ENCODE measurements around the gene IL27RA. TPM values are rescaled to one million over a fixed set of nuclear protein-coding genes. Genes with fewer than 3 reads are reported as not detected.
"Not testable (repeated sequence)": the region's sequence is repeated elsewhere in the genome, so short reads cannot be mapped to it uniquely, and the experiment has no call there.

IL27RA gene
- total RNA-seq, 1 donor from 2014 or later, result 6.5 TPM

GRCh38 chr19:14006766-14007562 lies 24.6 kb upstream of the IL27RA start:
- H3K4me1 Mint-ChIP-seq, result peaks cover 14% of the 10 kb centered on the region
- H3K27me3 Mint-ChIP-seq (ENCODE audit: low read depth), result no peaks in the 10 kb centered on the region
- no peak for TF ChIP-seq CTCF (IDR thresholded peaks at IDR 0.05; ENCODE audit: unreplicated experiment)
- DNase-seq (ENCODE audit: low spot score in 2 of 2, unreplicated experiment in 2 of 2), result peak; percentile 84 to 93
- H3K9me3 Mint-ChIP-seq, result no peaks in the 10 kb centered on the region
- H3K36me3 Mint-ChIP-seq, result no peaks in the 10 kb centered on the region
- H3K4me3 Mint-ChIP-seq, result peak overlapping the region; percentile 97
- H3K27ac Mint-ChIP-seq, result peak overlapping the region; percentile 99

GRCh38 chr19:14012378-14012915 lies 19.1 kb upstream of the IL27RA start:
- Mint-ChIP-seq H3K27me3 (ENCODE audit: low read depth) (no peaks in the 10 kb centered on the region), H3K27ac (no peak overlapping the region), H3K36me3 (no peaks in the 10 kb centered on the region), H3K4me1 (peaks cover 3% of the 10 kb centered on the region), H3K4me3 (no peak overlapping the region), H3K9me3 (peaks cover 7% of the 10 kb centered on the region)
- TF ChIP-seq CTCF (IDR thresholded peaks at IDR 0.05; ENCODE audit: unreplicated experiment), result no peak
- no peak for DNase-seq (ENCODE audit: low spot score in 2 of 2, unreplicated experiment in 2 of 2)

DNA sequence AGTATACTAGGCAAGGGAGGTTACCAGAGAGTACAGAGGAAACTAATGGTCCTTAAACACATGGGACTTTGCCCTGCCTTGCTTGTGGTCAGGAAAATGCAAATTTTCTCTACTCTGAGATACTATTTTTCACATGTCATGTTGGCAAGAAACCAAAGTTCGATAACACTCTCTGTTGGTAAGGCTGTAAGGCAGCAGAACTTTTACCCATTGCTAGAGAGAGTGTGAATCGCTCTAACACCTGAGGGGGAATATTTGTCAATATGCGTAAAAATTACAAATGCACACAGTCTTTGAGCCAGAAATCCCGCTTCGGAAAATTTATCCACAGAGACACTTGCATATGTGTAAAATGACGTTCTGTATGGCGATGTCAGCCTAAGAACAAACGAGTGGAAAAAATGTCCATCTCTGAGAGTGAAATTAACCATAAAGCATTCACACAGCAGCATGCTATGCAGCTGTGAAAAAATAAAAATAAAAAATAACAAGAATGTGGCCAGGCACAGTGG lies 16.0 kb upstream of the IL27RA start:
- Mint-ChIP-seq H3K9me3 (peaks cover 7% of the 10 kb centered on the region), H3K4me1 (no peaks in the 10 kb centered on the region), H3K4me3 (no peak overlapping the region), H3K27me3 (ENCODE audit: low read depth) (no peaks in the 10 kb centered on the region), H3K36me3 (no peaks in the 10 kb centered on the region), H3K27ac (no peak overlapping the region)
- no peak for TF ChIP-seq CTCF (IDR thresholded peaks at IDR 0.05; ENCODE audit: unreplicated experiment)
- DNase-seq (ENCODE audit: low spot score in 2 of 2, unreplicated experiment in 2 of 2), result no peak

- H3K9me3 Mint-ChIP-seq, result no peaks in the 10 kb centered on the region
- no peaks in the 10 kb centered on the region for H3K27me3 Mint-ChIP-seq (ENCODE audit: low read depth)
- no peak overlapping the region for H3K27ac Mint-ChIP-seq
- no peak for DNase-seq (ENCODE audit: low spot score in 2 of 2, unreplicated experiment in 2 of 2)
- no peaks in the 10 kb centered on the region for H3K36me3 Mint-ChIP-seq
- TF ChIP-seq CTCF (IDR thresholded peaks at IDR 0.05; ENCODE audit: unreplicated experiment), result no peak
- H3K4me3 Mint-ChIP-seq, result no peak overlapping the region
- peaks cover 6% of the 10 kb centered on the region for H3K4me1 Mint-ChIP-seq
Measured at GRCh38 chr19:14019100-14019499, 12.5 kb upstream of the IL27RA start.

DNA sequence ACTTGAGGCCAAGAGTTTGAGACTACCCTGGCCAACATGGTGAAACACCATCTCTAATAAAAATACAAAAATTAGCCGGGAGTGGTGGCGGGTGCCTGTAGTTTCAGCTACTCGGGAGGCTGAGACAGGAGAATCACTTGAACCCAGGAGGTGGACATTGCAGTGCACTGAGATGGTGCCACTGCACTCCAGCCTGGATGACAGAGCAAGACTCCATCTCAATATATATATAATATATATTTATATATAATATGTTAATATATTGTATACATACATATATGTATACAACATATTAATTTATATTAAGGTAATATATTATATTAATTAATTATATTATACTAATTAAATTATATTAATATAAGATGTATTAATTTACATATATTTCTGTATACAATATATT lies 11.8 kb upstream of the IL27RA start:
- H3K9me3 Mint-ChIP-seq; H3K36me3 Mint-ChIP-seq; H3K27me3 Mint-ChIP-seq (ENCODE audit: low read depth); DNase-seq (ENCODE audit: low spot score in 2 of 2, unreplicated experiment in 2 of 2); H3K27ac Mint-ChIP-seq; H3K4me1 Mint-ChIP-seq; H3K4me3 Mint-ChIP-seq: not testable (repeated sequence)

DNA sequence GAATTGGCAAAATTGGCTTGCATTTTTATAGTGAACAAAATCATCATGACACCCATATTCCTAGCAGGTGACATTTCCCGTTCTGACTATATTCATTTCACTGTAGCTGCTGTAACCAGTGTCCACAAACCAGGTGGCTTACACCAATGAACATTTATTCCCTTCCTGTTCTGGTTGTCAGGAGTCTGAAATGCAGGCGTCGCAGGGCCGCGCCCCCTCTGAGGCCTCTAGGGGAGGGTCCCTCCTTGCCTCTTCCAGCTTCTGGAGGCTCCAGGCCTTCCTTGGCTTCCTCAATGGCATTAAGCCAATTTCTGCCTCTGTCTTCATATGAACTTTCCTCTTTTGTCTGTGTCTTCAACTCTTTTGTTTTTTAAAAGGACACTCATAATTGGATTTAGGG lies 10.1 kb upstream of the IL27RA start:
- TF ChIP-seq CTCF (IDR thresholded peaks at IDR 0.05; ENCODE audit: unreplicated experiment), result no peak
- Mint-ChIP-seq H3K9me3 (no peaks in the 10 kb centered on the region), H3K36me3 (no peaks in the 10 kb centered on the region), H3K27ac (peak overlapping the region; percentile 54), H3K4me1 (peaks cover 6% of the 10 kb centered on the region), H3K27me3 (ENCODE audit: low read depth) (no peaks in the 10 kb centered on the region), H3K4me3 (no peak overlapping the region)
- no peak for DNase-seq (ENCODE audit: low spot score in 2 of 2, unreplicated experiment in 2 of 2)

All from mesothelial cell of epicardium (in vitro differentiated cells).